Activated CD8-positive, alpha-beta T cell treated with anti-CD3 and anti-CD28 coated beads for 36 hours (primary cell): ENCODE measurements around the gene KCNK4. TPM values are rescaled to one million over a fixed set of nuclear protein-coding genes. Genes with fewer than 3 reads are reported as not detected.
"Not testable (repeated sequence)": the region's sequence is repeated elsewhere in the genome, so short reads cannot be mapped to it uniquely, and the experiment has no call there.

ENCODE experiments used
- ATAC-seq: fragments of 200-7000 bp; cut with Tn5 transposase; one replicate; pipeline ENCODE4 v1.10.0; 2021; ENCODE audit warnings: mild to moderate bottlenecking, moderate library complexity
- CTCF ChIA-PET: fragments of 350-600 bp; sonication (Branson Sonifier 250); formaldehyde crosslinking; loops from one replicate; lab custom pipeline; 2021; ENCODE audit warnings: antibody characterized with exemption; lab: Charles Lee
- POLR2A ChIA-PET: fragments of 350-600 bp; sonication (Branson Sonifier 250); formaldehyde crosslinking; loops from one replicate; lab custom pipeline; 2021; ENCODE audit warnings: antibody characterized with exemption; lab: Charles Lee
- DNase-seq: peaks from one replicate; pipeline ENCODE4 v3.0.0-alpha.2; 2020
- H3K27ac Mint-ChIP-seq: one replicate; pipeline ENCODE4 v1.8.0; 2021; ENCODE audit warnings: mild to moderate bottlenecking, mixed read lengths
- H3K27me3 Mint-ChIP-seq: one replicate; pipeline ENCODE4 v1.8.0; 2021; ENCODE audit warnings: mixed read lengths
- H3K36me3 Mint-ChIP-seq: one replicate; pipeline ENCODE4 v1.8.0; 2021; ENCODE audit warnings: low read depth, mixed read lengths
- H3K4me1 Mint-ChIP-seq: one replicate; pipeline ENCODE4 v1.8.0; 2021; ENCODE audit warnings: low read depth, mixed read lengths
- H3K4me3 Mint-ChIP-seq: one replicate; pipeline ENCODE4 v1.8.0; 2021; ENCODE audit warnings: mild to moderate bottlenecking, moderate library complexity, mixed read lengths
- H3K9me3 Mint-ChIP-seq: one replicate; pipeline ENCODE4 v1.8.0; 2021; ENCODE audit warnings: mixed read lengths
- CTCF ChIP-seq: fragments of 200-600 bp; IDR thresholded peaks from one replicate; pipeline ENCODE4 v1.8.0; 2022; ENCODE audit warnings: antibody characterized with exemption, mild to moderate bottlenecking
- intact Hi-C: fragments of 100-400 bp; cut with micrococcal nuclease; formaldehyde crosslinking; loops from one replicate; pipeline ENCODE4 v1.10.0; 2022
- total RNA-seq, 2 experiments: library from RNA; stranded (reverse); gene quantifications; one replicate each; pipeline ENCODE4 v1.2.3, GENCODE V29; 2021

Gene KCNK4
- total RNA-seq, 2 experiments from 2014 or later = 0.23 TPM; not detected in 1

- TF ChIP-seq CTCF = no peak
- CTCF ChIA-PET = interaction anchor here (1.9 kb wide), 1 partner anchor 19 kb away, joined by 6 read pairs; no protein-coding TSS in a partner anchor
- H3K36me3 Mint-ChIP-seq = peaks cover 37% of the 10 kb centered on the region
- peaks cover 32% of the 10 kb centered on the region for H3K4me1 Mint-ChIP-seq
- no peak for ATAC-seq
- no peak for DNase-seq
- POLR2A ChIA-PET = interaction anchor here (0.8 to 1.4 kb wide), 4 partner anchors 28 to 73 kb away, joined by 3 to 4 read pairs (median 3); no protein-coding TSS in a partner anchor
- no peaks in the 10 kb centered on the region for H3K27me3 Mint-ChIP-seq
- intact Hi-C loops = no loop called here
- no peak overlapping the region for H3K4me3 Mint-ChIP-seq
- H3K9me3 Mint-ChIP-seq = no peaks in the 10 kb centered on the region
- peak overlapping the region; percentile 71 for H3K27ac Mint-ChIP-seq
These were observed 21.8 kb downstream of the KCNK4 start for GRCh38 chr11:64312947-64313346.

- H3K27ac Mint-ChIP-seq = peak overlapping the region; percentile 71
- H3K27me3 Mint-ChIP-seq = no peaks in the 10 kb centered on the region
- ChIA-PET POLR2A (interaction anchor here (0.6 to 1.4 kb wide), 2 partner anchors 10 to 28 kb away, joined by 4 read pairs; no protein-coding TSS in a partner anchor), CTCF (no interaction called here)
- DNase-seq (no peak), ATAC-seq (no peak)
- no peak overlapping the region for H3K4me3 Mint-ChIP-seq
- peaks cover 32% of the 10 kb centered on the region for H3K4me1 Mint-ChIP-seq
- H3K9me3 Mint-ChIP-seq = no peaks in the 10 kb centered on the region
- intact Hi-C loops = no loop called here
- peaks cover 40% of the 10 kb centered on the region for H3K36me3 Mint-ChIP-seq
- no peak for TF ChIP-seq CTCF
These were observed 22.5 kb downstream of the KCNK4 start for GRCh38 chr11:64313491-64314145.

GRCh38 chr11:64314146-64314804 is 23.2 kb downstream of the KCNK4 start:
- no peaks in the 10 kb centered on the region for H3K27me3 Mint-ChIP-seq
- peaks cover 43% of the 10 kb centered on the region for H3K36me3 Mint-ChIP-seq
- ATAC-seq (no peak), DNase-seq (no peak)
- intact Hi-C loops = no loop called here
- H3K4me3 Mint-ChIP-seq = no peak overlapping the region
- peak overlapping the region; percentile 36 for H3K27ac Mint-ChIP-seq
- H3K4me1 Mint-ChIP-seq = peaks cover 36% of the 10 kb centered on the region
- no peaks in the 10 kb centered on the region for H3K9me3 Mint-ChIP-seq
- ChIA-PET CTCF (no interaction called here), POLR2A (no interaction called here)
- no peak for TF ChIP-seq CTCF

GRCh38 chr11:64314805-64315561 is 23.9 kb downstream of the KCNK4 start:
- Mint-ChIP-seq H3K9me3 (no peaks in the 10 kb centered on the region), H3K27ac (peak overlapping the region; percentile 42), H3K27me3 (no peaks in the 10 kb centered on the region), H3K4me3 (peak overlapping the region; percentile 15), H3K4me1 (peaks cover 32% of the 10 kb centered on the region), H3K36me3 (peaks cover 43% of the 10 kb centered on the region)
- ATAC-seq (no peak), DNase-seq (no peak)
- ChIA-PET POLR2A (interaction anchor here (3.6 kb wide), 1 partner anchor 9 kb away, joined by 35 read pairs; the partner anchor contains the start of gene ESRRA), CTCF (no interaction called here)
- intact Hi-C loops = no loop called here
- no peak for TF ChIP-seq CTCF

- ATAC-seq, H3K27me3 Mint-ChIP-seq, intact Hi-C loops, H3K9me3 Mint-ChIP-seq, DNase-seq: not testable (repeated sequence)
- Mint-ChIP-seq H3K36me3 (peaks cover 44% of the 10 kb centered on the region), H3K27ac (peak overlapping the region; percentile 100), H3K4me1 (peaks cover 32% of the 10 kb centered on the region), H3K4me3 (peak overlapping the region; percentile 94)
- POLR2A ChIA-PET = interaction anchor here (0.6 to 4.1 kb wide), 10 partner anchors 10 to 108 kb away, joined by 3 to 35 read pairs (median 4); partner anchors contain the start of genes BAD, CCDC88B and ESRRA
- CTCF ChIA-PET = interaction anchor here (2.2 to 4.6 kb wide), 4 partner anchors 11 to 112 kb away, joined by 11 to 75 read pairs (median 21); partner anchors contain the start of genes ESRRA and FERMT3
These were observed 24.8 kb downstream of the KCNK4 start for GRCh38 chr11:64315667-64316526.
